ENCODE results near the gene ZNF124.

GRCh38 chr1:247164694-247165093 is 7.1 kb downstream of the ZNF124 start:
- TF ChIP-seq CTCF (IDR thresholded peaks at IDR 0.05) (no peak), POLR2A (IDR thresholded peaks at IDR 0.05) (no peak)
